ENCODE measurements around the gene TRIM71. TPM values are rescaled to one million over a fixed set of nuclear protein-coding genes. Genes with fewer than 3 reads are reported as not detected.
"Not testable (repeated sequence)": the region's sequence is repeated elsewhere in the genome, so short reads cannot be mapped to it uniquely, and the experiment has no call there.

The TRIM71 gene
- total RNA-seq, 4 donors from 2014 or later, result not detected

DNA sequence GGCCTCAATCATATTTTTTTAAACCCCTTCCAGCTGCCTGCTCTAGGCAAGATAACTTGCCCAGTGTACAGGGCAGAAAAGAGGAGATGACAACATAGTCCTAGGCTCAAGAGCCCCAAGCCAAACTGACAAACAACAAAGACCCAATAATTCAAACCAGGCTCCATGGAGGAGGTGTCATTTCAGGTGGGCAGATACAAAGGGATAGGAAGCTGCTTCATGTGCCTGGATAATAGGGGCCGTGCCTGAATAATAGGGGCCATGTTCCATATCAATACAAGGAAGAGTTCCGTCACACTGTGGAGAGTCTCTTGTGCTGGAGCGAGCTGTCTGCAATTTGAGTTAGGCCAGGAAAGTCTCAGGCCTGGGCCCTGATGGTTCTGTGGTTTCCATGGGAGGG lies 35.4 kb upstream of the TRIM71 start:
- TF ChIP-seq, protein P1, sequence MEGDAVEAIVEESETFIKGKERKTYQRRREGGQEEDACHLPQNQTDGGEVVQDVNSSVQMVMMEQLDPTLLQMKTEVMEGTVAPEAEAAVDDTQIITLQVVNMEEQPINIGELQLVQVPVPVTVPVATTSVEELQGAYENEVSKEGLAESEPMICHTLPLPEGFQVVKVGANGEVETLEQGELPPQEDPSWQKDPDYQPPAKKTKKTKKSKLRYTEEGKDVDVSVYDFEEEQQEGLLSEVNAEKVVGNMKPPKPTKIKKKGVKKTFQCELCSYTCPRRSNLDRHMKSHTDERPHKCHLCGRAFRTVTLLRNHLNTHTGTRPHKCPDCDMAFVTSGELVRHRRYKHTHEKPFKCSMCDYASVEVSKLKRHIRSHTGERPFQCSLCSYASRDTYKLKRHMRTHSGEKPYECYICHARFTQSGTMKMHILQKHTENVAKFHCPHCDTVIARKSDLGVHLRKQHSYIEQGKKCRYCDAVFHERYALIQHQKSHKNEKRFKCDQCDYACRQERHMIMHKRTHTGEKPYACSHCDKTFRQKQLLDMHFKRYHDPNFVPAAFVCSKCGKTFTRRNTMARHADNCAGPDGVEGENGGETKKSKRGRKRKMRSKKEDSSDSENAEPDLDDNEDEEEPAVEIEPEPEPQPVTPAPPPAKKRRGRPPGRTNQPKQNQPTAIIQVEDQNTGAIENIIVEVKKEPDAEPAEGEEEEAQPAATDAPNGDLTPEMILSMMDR (IDR thresholded peaks at IDR 0.05), result no peak
- no peak for TF ChIP-seq POLR2A (IDR thresholded peaks at IDR 0.05)

DNA sequence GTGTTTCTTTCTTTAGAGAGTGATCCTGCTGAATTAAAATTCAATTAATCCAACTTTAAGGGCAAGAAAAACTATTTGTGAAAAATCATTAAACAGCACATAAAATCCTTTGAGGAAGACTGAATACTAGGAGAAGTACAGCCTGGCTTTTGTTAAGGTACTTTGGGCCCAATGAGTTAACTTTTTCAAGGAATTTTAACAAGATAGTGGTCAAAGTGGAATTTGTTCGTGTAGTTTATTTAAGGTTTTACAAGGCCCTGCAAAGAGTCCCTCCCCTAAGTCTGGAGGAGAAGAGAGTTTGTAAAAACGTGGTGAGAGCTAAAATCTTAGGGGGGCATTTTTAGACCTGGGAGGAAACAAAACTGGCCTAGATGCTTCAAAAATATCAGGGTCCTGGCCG lies 26.0 kb upstream of the TRIM71 start:
- Histone ChIP-seq H3K27me3 (no peaks in the 10 kb centered on the region), H3K4me1 (no peaks in the 10 kb centered on the region), H3K36me3 (no peaks in the 10 kb centered on the region), H3K4me3 (no peak overlapping the region), H3K9me3 (no peaks in the 10 kb centered on the region), H3K27ac (no peak overlapping the region)
- no peak for DNase-seq
- TF ChIP-seq POLR2A (IDR thresholded peaks at IDR 0.05), result no peak
- TF ChIP-seq, protein P1 (IDR thresholded peaks at IDR 0.05), result no peak

More for the DNA sequence above, 35.4 kb upstream of the TRIM71 start:
- no peaks in the 10 kb centered on the region for H3K9me3 ChIP-seq
- no peak overlapping the region for H3K4me3 ChIP-seq
- DNase-seq, result no peak
- H3K36me3 ChIP-seq, result no peaks in the 10 kb centered on the region
- no peak overlapping the region for H3K27ac ChIP-seq
- peaks cover 0 to 13% (median 5%) of the 10 kb centered on the region in 4 donors for H3K4me1 ChIP-seq
- no peaks in the 10 kb centered on the region for H3K27me3 ChIP-seq

DNA sequence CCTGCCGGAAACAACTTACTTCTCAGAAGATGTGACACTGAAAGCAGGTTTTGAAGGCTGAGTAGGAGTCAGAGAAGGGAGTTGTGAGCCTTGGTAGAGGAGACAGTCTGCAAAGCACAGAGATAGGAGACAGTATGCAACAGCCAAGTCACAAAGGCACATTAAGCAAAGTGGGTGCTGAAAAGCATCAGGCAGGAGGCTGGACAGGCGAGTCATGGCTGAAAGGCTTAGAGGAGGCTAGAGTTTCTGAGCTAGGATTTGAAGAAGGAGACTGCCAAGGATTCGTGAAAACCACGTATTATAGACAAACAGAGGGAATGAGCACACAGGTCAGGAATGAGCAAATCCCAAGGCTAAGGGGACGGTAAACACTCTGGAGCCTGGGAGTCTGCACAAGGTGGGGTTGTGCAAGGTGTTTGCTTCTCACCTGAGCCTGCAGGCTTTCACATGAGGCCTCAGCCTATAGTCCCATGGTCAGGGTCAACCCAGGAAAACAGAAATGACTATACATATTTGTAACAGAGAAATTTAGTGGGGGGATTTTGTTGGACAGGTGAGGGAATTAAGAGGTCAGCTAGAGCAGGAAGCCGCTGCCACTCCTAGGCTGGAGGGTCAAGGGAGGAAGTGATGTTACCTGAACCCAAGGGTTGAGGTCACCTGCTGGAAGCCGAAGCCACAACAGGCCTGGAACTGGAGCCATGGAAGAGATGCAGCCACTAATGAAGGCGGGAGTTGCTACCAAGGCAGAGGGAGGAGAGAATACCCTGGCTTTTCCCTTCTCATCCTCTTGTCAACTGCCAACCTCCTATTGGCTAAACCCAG lies 23.1 kb upstream of the TRIM71 start:
- Histone ChIP-seq H3K9me3 (no peaks in the 10 kb centered on the region), H3K27ac (no peak overlapping the region), H3K4me1 (no peaks in the 10 kb centered on the region), H3K36me3 (no peaks in the 10 kb centered on the region), H3K27me3 (no peaks in the 10 kb centered on the region), H3K4me3 (no peak overlapping the region)
- TF ChIP-seq, protein P1 (IDR thresholded peaks at IDR 0.05), result no peak
- TF ChIP-seq POLR2A (IDR thresholded peaks at IDR 0.05), result no peak
- no peak for DNase-seq

DNA sequence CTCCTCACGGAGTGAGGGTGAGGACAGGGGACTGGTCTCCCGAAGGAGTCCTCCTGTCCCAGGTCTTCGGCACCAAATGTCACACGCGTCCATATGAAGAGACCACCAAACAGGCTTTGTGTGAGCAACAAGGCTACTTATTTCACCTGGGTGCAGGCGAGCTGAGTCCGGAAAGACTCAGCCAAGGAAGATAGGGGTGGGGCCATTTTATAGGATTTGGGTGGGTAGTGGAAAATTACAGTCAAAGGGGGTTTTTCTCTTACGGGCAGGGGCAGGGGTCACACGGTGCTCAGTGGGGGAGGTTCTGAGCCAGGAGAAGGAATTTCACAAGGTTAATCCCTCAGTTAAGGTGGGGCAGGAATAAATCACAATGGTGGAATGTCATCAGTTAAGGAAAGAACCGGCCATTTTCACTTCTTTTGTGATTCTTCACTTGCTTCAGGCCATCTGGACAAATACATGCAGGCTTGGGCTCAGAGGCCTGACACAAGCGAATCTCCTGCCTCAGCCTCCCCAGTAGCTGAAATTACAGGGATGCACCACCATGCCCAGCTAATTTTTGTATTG lies 21.3 kb upstream of the TRIM71 start:
- H3K27ac ChIP-seq, H3K36me3 ChIP-seq, DNase-seq, H3K4me3 ChIP-seq, H3K27me3 ChIP-seq, H3K9me3 ChIP-seq, H3K4me1 ChIP-seq: not testable (repeated sequence)

DNA sequence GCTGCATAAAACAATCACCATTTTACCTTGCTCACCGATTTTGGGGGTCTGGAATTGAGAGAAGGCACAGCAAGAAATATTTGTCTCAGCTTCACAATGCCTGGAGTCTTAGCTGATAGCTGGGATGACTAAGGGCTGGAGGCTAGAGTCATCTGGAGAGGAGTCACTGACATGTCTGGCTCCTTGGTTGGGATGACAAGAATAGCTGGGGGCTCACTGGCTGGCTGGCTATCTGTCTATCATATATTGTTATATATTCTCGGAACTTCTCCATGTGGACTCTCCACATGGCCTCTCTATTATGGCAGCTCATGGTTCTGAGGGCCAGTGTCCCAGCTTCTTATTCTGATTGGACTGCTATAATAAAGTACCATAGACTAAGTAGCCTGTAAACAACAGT lies 20.0 kb upstream of the TRIM71 start:
- Histone ChIP-seq H3K27ac (no peak overlapping the region), H3K4me1 (no peaks in the 10 kb centered on the region), H3K9me3 (no peaks in the 10 kb centered on the region), H3K4me3 (no peak overlapping the region), H3K36me3 (no peaks in the 10 kb centered on the region), H3K27me3 (no peaks in the 10 kb centered on the region)
- TF ChIP-seq POLR2A (IDR thresholded peaks at IDR 0.05), result no peak
- TF ChIP-seq, protein P1 (IDR thresholded peaks at IDR 0.05), result no peak
- no peak for DNase-seq

DNA sequence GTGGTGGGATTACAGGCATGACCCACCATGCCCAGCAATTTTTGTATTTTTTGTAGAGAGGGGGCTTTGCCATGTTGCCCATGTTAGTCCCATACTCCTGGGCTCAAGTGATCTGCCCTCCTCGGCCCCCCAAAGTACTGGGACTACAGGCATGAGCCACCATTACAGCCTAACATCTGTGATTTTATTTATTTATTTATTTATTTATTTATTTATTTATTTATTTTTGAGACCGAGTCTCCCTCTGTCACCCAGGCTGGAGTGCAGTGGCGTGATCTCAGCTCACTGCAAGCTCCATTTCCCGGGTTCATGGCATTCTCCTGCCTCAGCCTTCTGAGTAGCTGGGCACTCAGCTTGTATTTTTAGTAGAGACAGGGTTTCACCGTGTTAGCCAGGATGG lies 16.4 kb upstream of the TRIM71 start:
- H3K27me3 ChIP-seq, H3K4me1 ChIP-seq, H3K36me3 ChIP-seq, H3K27ac ChIP-seq, H3K9me3 ChIP-seq, DNase-seq, H3K4me3 ChIP-seq: not testable (repeated sequence)

Measured in Peyer's patch (tissue), 4 donors.